NCI-H146 (cell line): ENCODE results near the gene SUCLG2.

Experiments
- DNase-seq: peaks from one replicate; lab custom pipeline; 2025; lab: John Stamatoyannopoulos, UW

Gene SUCLG2

DNA sequence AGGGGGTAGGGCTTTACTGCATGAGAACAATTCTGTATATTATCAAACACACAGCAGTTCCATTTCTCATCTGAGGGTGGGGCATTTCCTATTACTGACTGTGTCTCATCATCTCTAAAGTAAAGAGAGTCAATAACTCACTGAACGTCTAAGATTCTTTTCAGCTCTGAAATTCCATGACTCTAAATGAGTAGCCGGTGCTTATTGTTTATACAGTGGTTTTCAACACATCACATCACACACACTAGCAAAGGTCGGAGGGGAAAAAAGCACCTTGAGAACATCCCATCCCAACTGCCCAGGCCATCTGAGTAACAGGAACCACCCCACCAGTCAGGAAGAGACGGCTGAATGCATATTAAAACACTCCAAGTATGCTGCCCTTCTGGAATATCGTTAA is 196.0 kb downstream of the SUCLG2 start:
- DNase-seq: no peak

DNA sequence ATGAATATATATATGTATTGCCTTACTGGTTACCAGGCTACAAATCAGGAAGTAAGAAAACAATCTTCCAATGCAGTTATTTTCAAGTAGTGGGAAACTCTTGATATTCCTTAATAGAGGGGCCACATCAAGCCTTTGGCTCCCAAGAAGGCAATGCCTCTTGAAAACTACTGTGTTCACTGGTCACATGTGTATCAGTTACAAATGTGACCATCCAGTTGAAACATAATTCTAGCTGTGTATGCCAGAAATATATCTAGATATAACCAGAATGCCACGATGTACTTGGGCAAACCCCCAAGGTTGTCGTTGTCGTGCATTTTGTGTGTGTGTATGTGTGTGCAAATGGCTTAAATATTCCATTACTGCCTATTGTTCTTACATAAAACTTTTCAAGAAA is 200.8 kb downstream of the SUCLG2 start:
- DNase-seq: no peak

GRCh38 chr3:67450153-67450552 is 204.3 kb downstream of the SUCLG2 start:
- no peak for DNase-seq

- no peak for DNase-seq
These were observed 207.0 kb downstream of the SUCLG2 start for GRCh38 chr3:67447393-67447792.

DNA sequence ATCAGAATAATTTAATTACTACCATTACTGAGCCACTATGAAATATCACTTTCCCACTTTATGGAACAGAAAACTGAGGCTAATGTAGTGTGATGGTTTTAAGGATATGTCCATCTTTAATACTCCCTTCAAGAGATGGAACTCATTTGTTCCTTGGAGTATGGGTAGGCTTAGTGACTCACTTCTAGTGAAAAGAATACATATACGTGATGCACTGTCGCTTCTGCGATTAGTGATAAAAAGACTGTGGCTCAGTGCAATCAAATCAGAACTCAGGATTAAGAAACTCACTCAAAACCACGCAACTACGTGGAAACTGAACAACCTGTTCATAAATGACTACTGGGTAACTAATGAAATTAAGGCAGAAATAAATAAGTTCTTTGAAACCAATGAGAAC is 216.6 kb downstream of the SUCLG2 start:
- DNase-seq: no peak

DNA sequence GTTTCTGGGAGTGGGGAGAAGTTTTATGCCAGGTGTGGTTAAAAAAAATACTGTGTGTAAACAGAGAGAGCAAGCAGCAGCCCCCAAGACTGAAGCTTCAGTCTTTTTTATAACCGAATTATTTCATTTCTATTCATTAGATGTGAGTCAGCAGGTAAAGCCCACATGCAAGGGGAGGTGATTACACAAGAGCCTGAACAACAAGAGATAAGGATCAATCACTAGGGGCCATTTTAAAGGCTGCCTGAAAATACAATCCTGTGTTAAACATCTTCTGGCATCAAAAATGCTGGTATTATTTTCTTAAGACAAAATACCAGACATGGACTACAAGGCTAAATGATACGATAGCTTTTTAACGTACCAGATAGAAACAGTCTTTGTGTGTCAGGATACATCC is 217.3 kb downstream of the SUCLG2 start:
- no peak for DNase-seq

GRCh38 chr3:67433109-67433508 is 221.3 kb downstream of the SUCLG2 start:
- no peak for DNase-seq

DNA sequence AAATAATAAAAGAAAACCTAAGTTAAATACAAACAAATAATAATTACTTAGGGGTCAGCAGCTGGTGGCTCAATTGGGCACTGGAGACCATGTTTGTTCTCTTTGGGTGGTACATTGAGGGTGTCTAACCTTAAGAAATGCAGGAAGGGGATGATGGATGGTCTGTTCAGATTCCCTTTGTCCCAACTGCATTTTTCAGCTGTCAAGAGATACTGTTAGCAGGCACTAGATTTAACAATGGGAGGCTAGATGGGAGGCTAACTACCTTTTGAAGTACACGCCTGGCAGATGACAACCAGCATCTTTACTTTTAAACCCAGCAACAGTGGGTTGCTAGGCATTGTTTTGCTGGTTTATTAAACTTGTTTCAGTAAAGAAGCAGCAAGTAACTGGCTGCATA is 222.5 kb downstream of the SUCLG2 start:
- DNase-seq: no peak

DNA sequence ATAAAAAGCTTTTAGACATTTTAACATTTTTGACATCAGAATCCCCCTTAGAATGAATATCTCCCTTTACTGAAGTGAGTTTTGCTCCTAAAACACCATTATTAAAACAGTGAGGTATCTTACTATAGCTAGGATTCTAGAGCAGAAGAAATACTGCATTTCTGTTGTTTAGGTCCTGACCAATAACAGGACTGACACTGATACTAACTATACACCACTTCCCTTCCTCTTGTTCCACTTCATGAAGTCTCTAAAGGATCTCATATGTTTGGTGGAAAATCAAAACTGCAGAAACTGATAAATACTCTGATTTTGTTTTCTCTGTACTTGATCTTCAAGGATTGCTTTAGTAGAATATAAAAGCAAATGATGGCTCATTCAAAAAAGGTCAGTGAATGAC is 230.7 kb downstream of the SUCLG2 start:
- DNase-seq: no peak

DNA sequence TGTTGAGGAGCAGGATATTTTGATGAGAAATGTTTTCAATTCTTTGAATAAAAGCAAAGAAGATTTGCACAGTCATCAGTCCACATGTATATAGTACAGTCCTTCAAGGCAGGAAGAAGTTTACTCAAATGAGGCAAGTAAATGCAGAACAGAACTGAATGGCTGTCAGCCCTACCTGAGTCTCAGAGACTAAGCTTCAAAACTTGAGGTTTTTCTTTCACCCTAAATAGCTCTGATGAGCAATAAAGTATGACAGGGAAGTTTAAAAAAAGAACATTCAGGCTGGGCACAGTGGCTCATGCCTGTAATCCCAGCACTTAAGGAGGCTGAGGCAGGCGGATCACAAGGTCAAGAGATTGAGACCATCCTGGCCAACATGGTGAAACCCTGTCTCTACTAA is 232.5 kb downstream of the SUCLG2 start:
- no peak for DNase-seq

- DNase-seq: no peak
These were observed 234.6 kb downstream of the SUCLG2 start for GRCh38 chr3:67419779-67420178.

- DNase-seq: no peak
These were observed 235.2 kb downstream of the SUCLG2 start for GRCh38 chr3:67419218-67419529.

GRCh38 chr3:67418426-67419217 is 235.8 kb downstream of the SUCLG2 start:
- no peak for DNase-seq

- no peak for DNase-seq
These were observed 237.7 kb downstream of the SUCLG2 start for GRCh38 chr3:67416703-67417102.

DNA sequence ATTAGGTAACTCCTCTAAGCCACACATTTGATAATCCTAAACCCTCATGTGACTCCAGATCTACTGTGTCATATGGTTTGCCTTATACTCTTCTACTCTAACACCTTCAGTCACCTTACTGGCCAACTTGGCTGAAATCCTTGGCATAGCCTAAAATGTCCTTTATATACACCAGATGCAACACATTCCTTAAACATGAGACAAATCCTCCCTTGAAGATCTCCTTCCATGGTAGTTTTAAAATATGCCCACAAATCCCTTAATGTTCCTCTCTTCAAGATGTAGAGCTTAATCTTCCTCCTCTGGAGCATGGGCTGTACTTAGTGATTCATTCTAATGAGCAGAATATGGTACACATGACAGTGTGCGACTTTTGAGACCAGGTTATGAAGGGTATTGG is 238.9 kb downstream of the SUCLG2 start:
- no peak for DNase-seq

DNA sequence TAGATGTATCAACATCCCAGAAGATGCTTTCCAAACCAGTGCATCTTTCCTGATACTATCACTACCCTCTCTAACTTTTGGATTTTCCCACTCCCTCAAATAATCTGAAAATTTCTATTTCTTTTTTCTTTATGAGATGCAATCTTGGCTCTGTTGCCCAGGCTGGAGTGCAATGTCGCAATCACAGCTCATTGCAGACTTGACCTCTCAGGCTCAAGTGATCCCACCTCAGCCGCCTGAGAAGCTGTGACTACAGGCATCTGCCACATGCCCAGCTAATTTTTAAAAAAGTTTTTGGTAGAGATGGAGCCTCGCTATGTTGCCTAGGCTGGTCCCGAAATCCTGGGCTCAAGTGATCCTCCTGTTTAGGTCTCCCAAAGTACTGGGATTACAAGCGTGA is 239.7 kb downstream of the SUCLG2 start:
- DNase-seq: no peak

GRCh38 chr3:67405193-67405592 is 249.2 kb downstream of the SUCLG2 start:
- DNase-seq: no peak

GRCh38 chr3:67402873-67403272 is 251.5 kb downstream of the SUCLG2 start:
- DNase-seq: no peak

- DNase-seq: no peak
These were observed 252.5 kb downstream of the SUCLG2 start for GRCh38 chr3:67401921-67402320.

- no peak for DNase-seq
These were observed 253.9 kb downstream of the SUCLG2 start for GRCh38 chr3:67400476-67400875.

DNA sequence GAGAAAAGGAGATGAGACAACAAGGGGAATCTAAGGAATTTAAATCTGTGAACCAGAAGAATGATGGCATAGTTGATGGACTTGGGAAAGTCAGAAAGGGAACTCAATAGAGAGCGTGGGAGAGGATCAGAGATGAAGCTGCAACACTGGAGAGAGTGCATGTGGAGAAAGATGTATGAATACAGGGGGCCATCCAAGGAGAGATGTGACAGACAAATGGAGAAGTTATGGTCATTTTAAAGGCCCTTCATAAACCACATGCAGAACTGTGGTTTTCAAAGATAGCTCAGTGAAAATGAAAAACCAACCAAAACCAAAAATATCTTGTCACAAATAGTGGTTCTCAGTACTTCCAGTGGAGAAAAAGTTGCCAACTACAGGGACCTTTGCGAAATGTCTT is 265.2 kb downstream of the SUCLG2 start:
- no peak for DNase-seq

DNA sequence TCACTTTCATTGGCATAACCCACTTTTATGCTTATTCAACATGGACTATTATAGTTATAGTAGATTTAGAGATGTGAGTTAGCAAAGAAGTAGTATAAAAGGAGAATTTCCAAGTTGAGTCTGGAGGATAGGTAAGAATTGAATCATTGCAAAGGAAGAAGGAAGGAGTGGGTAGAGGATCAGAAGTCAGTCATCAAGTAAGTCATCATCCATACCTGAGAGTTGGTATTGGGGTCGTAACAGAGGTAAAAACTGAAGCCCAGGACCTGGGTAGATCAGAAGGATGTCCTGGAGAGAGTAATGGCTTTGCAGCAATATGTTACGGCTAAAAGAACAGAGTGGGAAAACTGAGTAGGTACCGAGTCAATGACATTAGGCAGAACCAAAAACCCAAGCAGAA is 265.7 kb downstream of the SUCLG2 start:
- no peak for DNase-seq

GRCh38 chr3:67386451-67386850 is 268.0 kb downstream of the SUCLG2 start:
- no peak for DNase-seq

- peak; percentile 36 for DNase-seq
These were observed 269.5 kb downstream of the SUCLG2 start for GRCh38 chr3:67384760-67385397.
